ENCODE measurements around the gene RNF208.
"Not testable (repeated sequence)": the region's sequence is repeated elsewhere in the genome, so short reads cannot be mapped to it uniquely, and the experiment has no call there.

RNF208 gene

GRCh38 chr9:137222190-137223077 is at the start of gene RNF208:
TSS of gene RNF208 (minus strand) at chr9:137222240. CDS start at chr9:137221212, 1,028 bp downstream.
- DNase-seq, result no peak

DNA sequence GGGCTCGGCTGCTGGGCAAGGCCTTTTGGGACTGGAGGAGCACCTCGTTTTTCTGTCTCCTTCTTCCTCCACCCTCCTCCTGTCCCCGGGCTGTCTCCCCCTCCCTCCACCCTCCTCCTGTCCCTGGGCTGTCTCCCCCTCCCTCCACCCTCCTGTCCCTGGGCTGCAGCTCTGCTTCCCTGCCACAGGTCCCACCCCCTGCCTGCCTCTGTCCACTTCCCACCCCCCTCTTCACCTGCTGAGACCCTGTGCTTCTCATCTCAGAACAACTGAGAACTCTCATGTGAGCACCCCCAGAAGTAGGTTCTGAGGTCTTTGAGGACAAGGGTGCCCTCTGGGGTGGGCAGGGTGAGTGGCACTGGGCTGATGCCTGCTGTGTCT is 49.6 kb upstream of the RNF208 start:
- DNase-seq, result no peak

- DNase-seq, result no peak
Measured at GRCh38 chr9:137270929-137271695, 49.1 kb upstream of the RNF208 start.

- no peak for DNase-seq
Measured at GRCh38 chr9:137269231-137269772, 47.3 kb upstream of the RNF208 start.

GRCh38 chr9:137268538-137269201 is 46.6 kb upstream of the RNF208 start:
- DNase-seq, result no peak

- no peak for DNase-seq
Measured at GRCh38 chr9:137267933-137268355, 45.9 kb upstream of the RNF208 start.

DNA sequence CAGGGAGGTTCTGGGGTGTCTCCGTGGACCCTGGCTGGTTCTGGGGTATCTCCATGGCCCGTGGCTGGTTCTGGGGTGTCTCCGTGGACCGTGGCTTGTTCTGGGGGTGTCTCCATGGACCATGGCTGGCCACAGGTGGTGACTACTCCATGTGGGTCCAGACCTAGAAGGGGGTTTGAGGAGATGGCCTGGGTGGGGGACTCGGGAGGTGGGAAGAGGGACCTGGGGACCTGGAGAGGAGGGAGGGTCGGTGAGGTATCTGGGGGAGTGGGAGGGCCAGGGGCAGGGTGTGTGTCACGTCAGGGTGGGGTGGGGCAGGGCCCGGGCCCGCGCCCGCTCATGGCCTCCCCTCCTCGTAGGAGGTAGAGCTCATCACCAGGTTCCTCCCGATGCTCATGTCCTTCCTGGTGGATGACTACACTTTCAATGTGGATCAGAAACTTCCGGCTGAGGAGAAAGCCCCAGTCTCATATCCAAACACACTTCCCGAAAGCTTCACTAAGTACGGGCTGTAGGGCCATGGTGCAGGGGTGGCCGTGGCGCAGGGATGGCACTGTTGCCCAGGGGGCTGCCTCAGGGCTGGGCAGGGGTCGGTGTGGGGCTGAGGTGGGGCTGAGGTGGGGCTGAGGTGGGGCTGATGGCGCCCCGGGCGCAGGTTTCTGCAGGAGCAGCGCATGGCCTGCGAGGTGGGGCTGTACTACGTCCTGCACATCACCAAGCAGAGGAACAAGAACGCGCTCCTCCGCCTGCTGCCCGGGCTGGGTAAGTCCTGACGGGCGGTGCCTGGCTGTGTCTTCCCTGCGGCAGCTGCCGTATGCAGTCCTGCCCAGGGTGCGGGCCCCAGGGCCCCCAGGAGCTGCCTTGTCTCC is 44.8 kb upstream of the RNF208 start:
- no peak for DNase-seq

- no peak for DNase-seq
Measured at GRCh38 chr9:137266162-137266527, 44.1 kb upstream of the RNF208 start.

DNA sequence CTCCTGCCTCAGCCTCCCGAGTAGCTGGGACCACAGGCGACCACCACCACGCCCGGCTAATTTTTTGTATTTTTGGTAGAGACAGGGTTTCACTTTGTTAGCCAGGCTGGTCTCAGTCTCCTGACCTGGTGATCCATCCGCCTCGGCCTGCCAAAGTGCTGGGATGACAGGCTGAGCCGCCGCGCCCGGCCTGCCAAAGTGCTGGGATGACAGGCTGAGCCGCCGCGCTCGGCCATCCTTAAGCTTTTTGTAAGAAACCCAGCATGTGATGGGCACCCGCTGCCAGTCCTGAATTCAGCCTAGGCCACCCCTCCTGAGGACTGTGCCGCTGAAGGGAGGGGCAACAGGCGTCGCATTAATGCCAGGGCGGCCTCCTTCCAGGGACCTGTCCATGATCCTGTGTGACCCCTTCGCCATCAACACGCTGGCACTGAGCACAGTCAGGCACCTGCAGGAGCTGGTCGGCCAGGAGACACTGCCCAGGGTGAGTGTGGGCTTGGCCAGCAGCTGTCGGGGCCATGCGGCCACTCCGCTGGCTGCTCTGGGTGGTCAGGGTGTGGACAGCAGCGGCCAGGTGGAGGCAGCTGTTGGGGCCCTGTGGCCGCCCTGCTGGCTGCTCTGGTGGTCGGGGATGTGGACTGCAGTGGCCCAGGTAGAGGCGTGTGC is 43.6 kb upstream of the RNF208 start:
- DNase-seq, result no peak

DNA sequence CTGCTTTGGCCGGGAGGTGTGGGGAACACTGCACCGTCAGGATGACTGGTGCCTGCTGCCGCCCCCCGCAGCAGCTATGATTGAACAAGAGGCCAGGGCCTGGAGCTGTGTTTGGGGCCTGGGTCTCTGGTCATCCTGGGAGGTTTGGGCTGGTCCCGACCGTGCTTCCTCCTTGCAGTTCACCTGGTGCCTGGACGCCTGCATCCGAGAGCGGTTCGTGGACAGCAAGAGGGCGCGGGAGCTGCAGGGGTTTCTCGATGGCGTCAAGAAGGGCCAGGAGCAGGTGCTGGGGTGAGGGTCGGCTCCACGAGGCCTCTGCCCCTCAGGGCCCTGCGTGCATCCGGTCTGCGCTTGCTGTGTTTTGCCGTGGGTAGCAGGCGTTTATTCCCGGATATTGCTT is 42.0 kb upstream of the RNF208 start:
- no peak for DNase-seq

- no peak for DNase-seq
Measured at GRCh38 chr9:137263506-137263905, 41.5 kb upstream of the RNF208 start.

DNA sequence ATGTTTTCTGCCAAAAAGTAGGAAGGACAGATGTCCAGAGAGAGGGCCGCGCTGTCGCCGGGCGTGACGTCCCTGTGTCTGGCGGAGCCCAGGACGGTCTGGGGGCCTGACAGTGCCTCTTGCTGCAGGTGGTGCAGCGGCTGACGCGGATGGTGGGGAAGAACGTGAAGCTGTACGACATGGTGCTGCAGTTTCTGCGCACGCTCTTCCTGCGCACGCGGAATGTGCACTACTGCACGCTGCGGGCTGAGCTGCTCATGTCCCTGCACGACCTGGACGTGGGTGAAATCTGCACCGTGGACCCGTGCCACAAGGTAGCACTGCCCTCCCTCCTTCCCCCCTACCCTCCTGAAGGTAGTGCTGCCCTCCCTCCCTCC is 40.9 kb upstream of the RNF208 start:
- DNase-seq, result no peak

- DNase-seq, result not testable (repeated sequence)
Measured at GRCh38 chr9:137262173-137262908, 40.3 kb upstream of the RNF208 start.

GRCh38 chr9:137256856-137257255 is 34.8 kb upstream of the RNF208 start:
- no peak for DNase-seq

DNA sequence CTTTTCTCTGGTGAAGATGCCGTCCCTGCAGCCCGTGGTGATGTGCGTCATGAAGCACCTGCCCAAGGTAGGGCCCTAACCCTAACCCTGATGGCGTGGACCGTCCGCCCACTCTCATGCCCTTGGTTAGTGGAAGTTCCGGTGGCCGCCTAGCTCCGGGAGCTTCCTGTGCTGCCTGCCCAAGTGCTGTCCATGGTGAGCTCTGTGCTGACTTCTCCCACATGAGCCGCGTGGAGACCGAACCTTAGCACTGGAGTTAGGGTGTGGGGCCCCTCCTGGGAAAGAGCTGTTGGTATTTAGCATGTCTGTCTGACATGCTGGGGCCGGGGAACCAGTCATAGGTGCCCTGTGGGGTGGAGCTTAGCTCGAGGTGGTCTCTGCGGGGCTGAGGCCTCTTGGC is 34.3 kb upstream of the RNF208 start:
- no peak for DNase-seq

DNA sequence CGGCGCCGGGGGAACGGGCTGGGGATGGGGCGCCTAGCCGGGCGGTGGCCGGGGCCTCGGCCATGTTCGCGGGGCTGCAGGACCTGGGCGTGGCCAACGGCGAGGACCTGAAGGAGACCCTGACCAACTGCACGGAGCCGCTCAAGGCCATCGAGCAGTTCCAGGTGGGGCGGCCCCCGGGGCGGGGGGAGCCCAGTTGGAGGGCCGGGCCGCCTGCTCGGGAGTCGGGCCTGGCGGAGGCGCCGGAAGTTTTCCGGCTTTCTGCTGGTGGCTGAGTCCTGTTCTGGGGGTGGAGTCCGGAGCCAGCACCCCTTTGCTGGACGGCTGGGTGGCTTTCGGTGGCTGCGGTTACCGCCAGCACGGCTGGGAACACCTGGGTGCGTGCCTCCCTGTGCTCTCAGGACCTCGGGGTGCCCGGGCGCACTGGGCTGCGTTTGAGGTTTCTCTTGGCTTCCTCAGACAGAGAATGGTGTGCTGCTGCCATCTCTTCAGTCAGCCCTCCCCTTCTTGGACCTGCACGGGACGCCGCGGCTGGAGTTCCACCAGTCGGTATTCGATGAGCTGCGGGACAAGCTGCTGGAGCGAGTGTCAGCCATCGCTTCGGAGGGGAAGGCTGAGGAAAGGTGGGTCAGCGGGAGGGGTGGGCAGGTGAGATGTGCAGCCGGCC is 33.5 kb upstream of the RNF208 start:
- peak; percentile 77 for DNase-seq

- DNase-seq, result peak; percentile 100
Measured at GRCh38 chr9:137254624-137255447, 32.8 kb upstream of the RNF208 start, which contains the start of gene NELFB. TSS of gene NELFB (plus strand) at chr9:137255327.

- DNase-seq, result no peak
Measured at GRCh38 chr9:137253717-137254623, 31.9 kb upstream of the RNF208 start.

Measured in activated CD8-positive, alpha-beta memory T cell treated with anti-CD3 and anti-CD28 coated beads, Interleukin-2, amount 50 U/mL, for 48 hours (primary cell).